ENCODE measurements around the gene VPS4B.
A peak's percentile ranks its signal among the peaks of the same experiment; 100 is the strongest.

The VPS4B gene

GRCh38 chr18:63440219-63440618, 17.9 kb upstream of the VPS4B start:
- H3K4me3 ChIP-seq (ENCODE audit: low read depth, low read length), result no peak overlapping the region
- TF ChIP-seq CTCF (IDR thresholded peaks at IDR 0.05; ENCODE audit: low read depth, low read length) (no peak), POLR2A (IDR thresholded peaks at IDR 0.05; ENCODE audit: extremely low read depth, insufficient read length) (no peak), MAX (IDR thresholded peaks at IDR 0.05; ENCODE audit: low read depth, low read length) (no peak), MYC (IDR thresholded peaks at IDR 0.05; ENCODE audit: low read depth, low read length) (no peak)
- DNase-seq (ENCODE audit: low read depth), result no peak

GRCh38 chr18:63439334-63439733, 17.1 kb upstream of the VPS4B start:
- no peak for TF ChIP-seq POLR2A (IDR thresholded peaks at IDR 0.05; ENCODE audit: extremely low read depth, insufficient read length)
- peak; percentile 69 for TF ChIP-seq CTCF (IDR thresholded peaks at IDR 0.05; ENCODE audit: low read depth, low read length)
- TF ChIP-seq MAX (IDR thresholded peaks at IDR 0.05; ENCODE audit: low read depth, low read length), result no peak
- no peak overlapping the region for H3K4me3 ChIP-seq (ENCODE audit: low read depth, low read length)
- peak; percentile 76 for DNase-seq (ENCODE audit: low read depth)

GRCh38 chr18:63438181-63438580, 15.9 kb upstream of the VPS4B start:
- TF ChIP-seq MAX (IDR thresholded peaks at IDR 0.05; ENCODE audit: low read depth, low read length), result no peak
- no peak for TF ChIP-seq POLR2A (IDR thresholded peaks at IDR 0.05; ENCODE audit: extremely low read depth, insufficient read length)
- TF ChIP-seq MYC (IDR thresholded peaks at IDR 0.05; ENCODE audit: low read depth, low read length), result no peak
- TF ChIP-seq CTCF (IDR thresholded peaks at IDR 0.05; ENCODE audit: low read depth, low read length), result no peak
- no peak for DNase-seq (ENCODE audit: low read depth)
- H3K4me3 ChIP-seq (ENCODE audit: low read depth, low read length), result no peak overlapping the region

GRCh38 chr18:63433334-63433866, 11.1 kb upstream of the VPS4B start:
- TF ChIP-seq POLR2A (IDR thresholded peaks at IDR 0.05; ENCODE audit: extremely low read depth, insufficient read length) (no peak), CTCF (IDR thresholded peaks at IDR 0.05; ENCODE audit: low read depth, low read length) (no peak), MAX (IDR thresholded peaks at IDR 0.05; ENCODE audit: low read depth, low read length) (no peak), MYC (IDR thresholded peaks at IDR 0.05; ENCODE audit: low read depth, low read length) (no peak)
- DNase-seq (ENCODE audit: low read depth), result no peak
- no peak overlapping the region for H3K4me3 ChIP-seq (ENCODE audit: low read depth, low read length)

GRCh38 chr18:63431180-63431579, 8.9 kb upstream of the VPS4B start:
- TF ChIP-seq POLR2A (IDR thresholded peaks at IDR 0.05; ENCODE audit: extremely low read depth, insufficient read length) (no peak), MAX (IDR thresholded peaks at IDR 0.05; ENCODE audit: low read depth, low read length) (no peak), MYC (IDR thresholded peaks at IDR 0.05; ENCODE audit: low read depth, low read length) (no peak), CTCF (IDR thresholded peaks at IDR 0.05; ENCODE audit: low read depth, low read length) (no peak)

More at GRCh38 chr18:63431180-63431579, 8.9 kb upstream of the VPS4B start:
- no peak overlapping the region for H3K4me3 ChIP-seq (ENCODE audit: low read depth, low read length)
- no peak for DNase-seq (ENCODE audit: low read depth)

All from NB4 (cell line).